Activated T-cell treated with anti-CD3 and anti-CD28 coated beads, Interleukin-2, amount 50 U/mL, for 24 hours (primary cell): ENCODE data around the gene MAPK8IP1.
"Not testable (repeated sequence)": the region's sequence is repeated elsewhere in the genome, so short reads cannot be mapped to it uniquely, and the experiment has no call there.

Source experiments
- DNase-seq: peaks from one replicate; pipeline ENCODE4 v3.0.0-alpha.2; 2020
- H3K27ac Mint-ChIP-seq: 2 replicates; pipeline ENCODE4 v1.8.0; 2020; ENCODE audit warnings: mild to moderate bottlenecking, mixed read lengths
- H3K27me3 Mint-ChIP-seq: 2 replicates; pipeline ENCODE4 v1.8.0; 2020; ENCODE audit warnings: mixed read lengths
- H3K36me3 Mint-ChIP-seq: 2 replicates; pipeline ENCODE4 v1.8.0; 2020; ENCODE audit warnings: low read depth, mixed read lengths
- H3K4me1 Mint-ChIP-seq: 2 replicates; pipeline ENCODE4 v1.8.0; 2020; ENCODE audit warnings: low read depth, mixed read lengths
- H3K4me3 Mint-ChIP-seq: 2 replicates; pipeline ENCODE4 v1.8.0; 2020; ENCODE audit warnings: mild to moderate bottlenecking, moderate library complexity, mixed read lengths
- H3K9me3 Mint-ChIP-seq: 2 replicates; pipeline ENCODE4 v1.8.0; 2020; ENCODE audit warnings: mixed read lengths

Gene MAPK8IP1

GRCh38 chr11:45885274-45885920 is at the start of gene MAPK8IP1:
TSS of gene MAPK8IP1 (plus strand) at chr11:45885651. CDS start at chr11:45885821, 170 bp downstream.
- Mint-ChIP-seq H3K4me1 (peaks cover 9% of the 10 kb centered on the region), H3K9me3 (no peaks in the 10 kb centered on the region), H3K36me3 (peaks cover 21% of the 10 kb centered on the region), H3K27ac (no peak within 1 kb of the TSS), H3K27me3 (no peaks in the 10 kb centered on the region), H3K4me3 (peak within 1 kb of the TSS; percentile 72)
- DNase-seq: peak; percentile 76

- DNase-seq: no peak
- H3K4me3 Mint-ChIP-seq: no peak overlapping the region
- H3K36me3 Mint-ChIP-seq: no peaks in the 10 kb centered on the region
- no peaks in the 10 kb centered on the region for H3K9me3 Mint-ChIP-seq
- no peaks in the 10 kb centered on the region for H3K27me3 Mint-ChIP-seq
- H3K4me1 Mint-ChIP-seq: peaks cover 17% of the 10 kb centered on the region
- H3K27ac Mint-ChIP-seq: no peak overlapping the region
Observed at GRCh38 chr11:45839204-45839603, 46.2 kb upstream of the MAPK8IP1 start.

- H3K27me3 Mint-ChIP-seq: not testable (repeated sequence)
Observed at GRCh38 chr11:45840251-45840650, 45.2 kb upstream of the MAPK8IP1 start.

GRCh38 chr11:45843158-45843924 is 42.1 kb upstream of the MAPK8IP1 start:
- peak; percentile 87 for DNase-seq
- no peaks in the 10 kb centered on the region for H3K27me3 Mint-ChIP-seq
- no peak overlapping the region for H3K27ac Mint-ChIP-seq
- H3K9me3 Mint-ChIP-seq: no peaks in the 10 kb centered on the region
- no peaks in the 10 kb centered on the region for H3K36me3 Mint-ChIP-seq
- peaks cover 28% of the 10 kb centered on the region for H3K4me1 Mint-ChIP-seq
- H3K4me3 Mint-ChIP-seq: peak overlapping the region; percentile 28

More at GRCh38 chr11:45840251-45840650, 45.2 kb upstream of the MAPK8IP1 start:
- peaks cover 13% of the 10 kb centered on the region for H3K4me1 Mint-ChIP-seq
- not testable (repeated sequence) for DNase-seq, H3K9me3 Mint-ChIP-seq, H3K4me3 Mint-ChIP-seq, H3K36me3 Mint-ChIP-seq, H3K27ac Mint-ChIP-seq

- Mint-ChIP-seq H3K27me3 (no peaks in the 10 kb centered on the region), H3K27ac (no peak overlapping the region), H3K4me1 (peaks cover 40% of the 10 kb centered on the region)
Observed at GRCh38 chr11:45844822-45845578, 40.5 kb upstream of the MAPK8IP1 start.

GRCh38 chr11:45846174-45846675 is 39.2 kb upstream of the MAPK8IP1 start:
- Mint-ChIP-seq H3K36me3 (peaks cover 2% of the 10 kb centered on the region), H3K9me3 (no peaks in the 10 kb centered on the region), H3K4me3 (peak overlapping the region; percentile 85), H3K27me3 (no peaks in the 10 kb centered on the region), H3K27ac (peak overlapping the region; percentile 93), H3K4me1 (peaks cover 53% of the 10 kb centered on the region)
- DNase-seq: no peak

More at GRCh38 chr11:45844822-45845578, 40.5 kb upstream of the MAPK8IP1 start:
- Mint-ChIP-seq H3K9me3 (no peaks in the 10 kb centered on the region), H3K36me3 (no peaks in the 10 kb centered on the region), H3K4me3 (no peak overlapping the region)
- DNase-seq: no peak

- peaks cover 2% of the 10 kb centered on the region for H3K36me3 Mint-ChIP-seq
- H3K27me3 Mint-ChIP-seq: no peaks in the 10 kb centered on the region
- peak within 1 kb of the TSS; percentile 93 for H3K27ac Mint-ChIP-seq
- H3K4me1 Mint-ChIP-seq: peaks cover 60% of the 10 kb centered on the region
- H3K4me3 Mint-ChIP-seq: peak within 1 kb of the TSS; percentile 85
- DNase-seq: peak; percentile 99
- H3K9me3 Mint-ChIP-seq: no peaks in the 10 kb centered on the region
Observed at GRCh38 chr11:45846974-45847910, 38.2 kb upstream of the MAPK8IP1 start, which contains the start of gene CRY2. TSS of gene CRY2 (plus strand) at chr11:45847475. CDS start at chr11:45847491, 16 bp downstream.

GRCh38 chr11:45847911-45848316 is 37.5 kb upstream of the MAPK8IP1 start:
- Mint-ChIP-seq H3K36me3 (peaks cover 2% of the 10 kb centered on the region), H3K4me1 (peaks cover 65% of the 10 kb centered on the region), H3K4me3 (peak overlapping the region; percentile 85), H3K27me3 (no peaks in the 10 kb centered on the region), H3K27ac (peak overlapping the region; percentile 88), H3K9me3 (no peaks in the 10 kb centered on the region)
- DNase-seq: no peak

- no peaks in the 10 kb centered on the region for H3K9me3 Mint-ChIP-seq
- H3K4me3 Mint-ChIP-seq: peak overlapping the region; percentile 85
- no peaks in the 10 kb centered on the region for H3K27me3 Mint-ChIP-seq
- no peak for DNase-seq
- peaks cover 2% of the 10 kb centered on the region for H3K36me3 Mint-ChIP-seq
- H3K4me1 Mint-ChIP-seq: peaks cover 61% of the 10 kb centered on the region
- no peak overlapping the region for H3K27ac Mint-ChIP-seq
Observed at GRCh38 chr11:45848654-45849081, 36.8 kb upstream of the MAPK8IP1 start.

GRCh38 chr11:45850446-45850845 is 35.0 kb upstream of the MAPK8IP1 start:
- no peak overlapping the region for H3K4me3 Mint-ChIP-seq
- peaks cover 4% of the 10 kb centered on the region for H3K36me3 Mint-ChIP-seq
- peaks cover 62% of the 10 kb centered on the region for H3K4me1 Mint-ChIP-seq
- no peak for DNase-seq
- no peaks in the 10 kb centered on the region for H3K9me3 Mint-ChIP-seq
- H3K27ac Mint-ChIP-seq: no peak overlapping the region
- no peaks in the 10 kb centered on the region for H3K27me3 Mint-ChIP-seq

- peaks cover 59% of the 10 kb centered on the region for H3K4me1 Mint-ChIP-seq
- no peaks in the 10 kb centered on the region for H3K27me3 Mint-ChIP-seq
- no peak overlapping the region for H3K4me3 Mint-ChIP-seq
- H3K27ac Mint-ChIP-seq: no peak overlapping the region
- no peaks in the 10 kb centered on the region for H3K9me3 Mint-ChIP-seq
- no peak for DNase-seq
- H3K36me3 Mint-ChIP-seq: peaks cover 12% of the 10 kb centered on the region
Observed at GRCh38 chr11:45851228-45851627, 34.2 kb upstream of the MAPK8IP1 start.

- no peak overlapping the region for H3K4me3 Mint-ChIP-seq
- H3K4me1 Mint-ChIP-seq: peaks cover 51% of the 10 kb centered on the region
- DNase-seq: no peak
- H3K9me3 Mint-ChIP-seq: no peaks in the 10 kb centered on the region
- H3K36me3 Mint-ChIP-seq: peaks cover 21% of the 10 kb centered on the region
- H3K27ac Mint-ChIP-seq: no peak overlapping the region
- H3K27me3 Mint-ChIP-seq: no peaks in the 10 kb centered on the region
Observed at GRCh38 chr11:45852018-45852711, 33.3 kb upstream of the MAPK8IP1 start.

- no peak overlapping the region for H3K27ac Mint-ChIP-seq
- H3K27me3 Mint-ChIP-seq: no peaks in the 10 kb centered on the region
- no peak for DNase-seq
- no peaks in the 10 kb centered on the region for H3K9me3 Mint-ChIP-seq
- peaks cover 51% of the 10 kb centered on the region for H3K4me1 Mint-ChIP-seq
- peaks cover 25% of the 10 kb centered on the region for H3K36me3 Mint-ChIP-seq
- H3K4me3 Mint-ChIP-seq: no peak overlapping the region
Observed at GRCh38 chr11:45852712-45853101, 32.7 kb upstream of the MAPK8IP1 start.
